ENCODE measurements around the gene SSBP4.
A peak's percentile ranks its signal among the peaks of the same experiment; 100 is the strongest.

Gene SSBP4

DNA sequence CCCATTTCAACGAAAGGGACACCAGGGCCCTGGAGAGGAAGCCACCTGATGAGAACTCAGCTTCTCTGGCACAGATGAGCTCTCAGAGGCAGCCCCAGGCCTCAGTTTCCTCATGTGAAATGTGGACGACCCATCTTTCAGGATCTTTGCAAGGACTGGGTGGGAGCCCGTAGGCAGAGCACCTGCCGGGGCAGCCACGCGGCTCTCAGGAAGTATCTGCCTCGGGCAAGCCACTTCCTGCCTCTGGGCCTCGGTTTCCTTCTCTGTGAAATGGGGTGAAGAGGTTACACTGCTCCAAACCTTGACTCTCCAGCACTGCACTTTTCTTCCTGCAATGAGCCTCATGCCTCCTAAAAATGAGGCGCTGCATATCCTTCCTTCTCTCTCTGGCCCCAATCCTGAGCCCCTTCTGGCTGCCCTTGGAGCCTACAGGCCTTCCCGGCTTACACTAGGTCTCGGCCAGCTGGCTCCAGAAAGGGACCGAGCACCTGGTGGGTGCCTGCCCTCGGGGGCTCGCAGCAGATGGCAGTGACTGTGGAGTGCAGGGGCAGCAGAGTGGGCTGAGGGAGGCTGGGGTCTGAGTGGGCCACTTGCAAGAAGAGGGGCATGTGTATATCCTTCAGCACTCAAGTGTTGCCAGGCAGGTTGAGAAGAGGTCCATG, 3.5 kb downstream of the SSBP4 start:
- DNase-seq: peak; percentile 54

DNA sequence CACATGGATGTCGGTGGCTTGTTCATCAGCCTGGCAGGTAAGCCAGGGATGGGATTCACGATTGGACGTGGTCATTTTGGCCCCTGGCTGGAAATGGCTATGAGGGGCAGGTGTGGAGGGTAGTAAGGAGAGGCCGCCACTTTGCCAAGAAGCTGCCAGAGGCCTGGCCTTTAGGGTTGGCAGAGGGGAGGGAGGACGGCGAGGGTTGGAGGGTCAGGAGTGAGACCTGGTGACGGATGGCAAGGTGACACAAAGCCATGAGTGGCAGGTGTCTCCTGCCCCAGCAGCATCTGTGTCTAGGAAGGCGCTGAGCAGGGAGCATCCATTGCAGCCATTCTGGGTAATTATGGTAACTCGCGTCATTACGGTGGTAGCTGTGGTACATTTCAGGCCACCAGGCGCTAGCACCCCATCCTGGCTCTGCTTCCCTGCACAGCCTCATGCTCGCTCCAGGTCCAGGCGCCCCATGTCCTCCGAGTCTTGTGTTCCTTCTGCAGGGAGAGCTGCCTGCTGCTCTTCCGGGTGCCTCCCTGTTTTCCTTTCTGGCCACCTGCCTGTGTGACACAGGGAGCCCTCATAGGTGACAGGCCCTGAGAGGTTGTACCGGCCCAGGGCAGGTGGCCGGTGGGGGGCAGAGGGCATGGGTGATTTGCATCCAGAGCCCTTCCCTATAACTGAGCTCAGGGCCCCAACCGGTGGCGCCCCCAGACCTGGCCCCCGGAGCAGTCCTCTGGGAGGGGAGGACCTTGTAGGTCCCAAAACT, 4.2 kb downstream of the SSBP4 start:
- no peak for DNase-seq

DNA sequence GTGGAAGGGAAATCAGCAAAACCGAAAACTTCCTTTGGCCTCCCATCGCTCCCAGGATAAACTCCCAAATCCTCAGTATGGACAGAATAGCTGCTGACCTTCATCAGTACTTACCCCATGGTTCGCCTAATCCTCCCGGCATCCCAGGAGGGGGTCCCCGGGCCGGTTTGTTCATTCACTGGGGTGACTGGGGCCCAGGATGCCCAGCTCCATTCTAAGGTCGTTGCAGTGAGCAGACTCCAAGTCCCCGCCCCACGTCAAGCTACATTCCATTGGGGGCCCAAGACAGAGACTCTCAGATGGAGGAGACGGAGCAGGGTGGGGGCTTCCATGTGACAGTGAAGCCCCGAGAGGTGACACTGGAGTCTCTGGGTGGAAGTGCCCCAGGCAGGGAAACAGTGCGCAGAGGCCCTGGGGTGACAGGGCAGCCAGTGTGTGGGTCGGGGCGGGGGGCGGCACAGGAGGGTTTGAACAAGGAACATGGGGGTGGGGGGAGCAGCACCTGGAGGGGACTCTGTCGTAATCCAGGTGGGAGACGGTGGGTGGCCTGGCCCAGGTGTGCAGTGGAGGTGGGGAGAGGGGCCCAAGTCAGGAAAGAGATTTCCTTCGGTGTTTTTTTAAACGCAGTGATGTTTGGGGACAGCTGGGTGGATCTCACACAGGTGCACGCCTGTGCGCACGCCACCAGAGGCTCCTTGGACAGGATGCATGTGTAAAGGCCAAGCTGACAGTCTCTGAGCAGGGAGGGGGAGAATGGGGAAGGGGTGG, 5.1 kb downstream of the SSBP4 start:
- no peak for DNase-seq

DNA sequence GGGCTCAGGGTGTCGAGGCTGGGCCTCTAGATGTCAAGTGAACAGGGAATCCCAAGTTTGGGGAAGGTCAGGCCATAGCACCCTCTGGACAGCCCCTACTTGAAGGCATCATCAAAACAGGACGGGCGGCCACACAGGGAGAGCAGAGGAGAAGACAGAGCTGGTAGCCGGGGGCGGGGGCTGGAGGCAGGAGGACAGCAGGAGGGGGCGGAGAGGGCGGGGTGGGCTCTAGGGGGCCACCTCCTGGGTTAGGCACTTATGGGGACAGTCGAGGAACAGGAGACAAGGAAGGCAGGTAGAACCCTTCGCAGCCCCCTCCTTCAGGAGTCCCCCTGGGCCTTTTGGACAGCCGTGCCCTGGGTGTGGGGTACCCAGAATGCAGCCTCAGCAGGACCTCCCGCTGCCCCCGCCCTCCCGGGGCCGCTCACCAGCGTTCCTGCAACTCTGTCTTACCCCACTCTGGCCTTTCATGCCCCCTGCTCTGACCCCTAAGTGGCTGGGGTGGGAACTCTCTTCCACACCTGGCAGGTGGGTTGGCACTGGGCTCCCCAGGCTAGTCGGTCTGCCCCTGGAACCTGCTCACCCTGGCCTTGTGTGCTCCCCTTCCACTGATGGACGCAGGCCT, 5.8 kb downstream of the SSBP4 start:
- no peak for DNase-seq

DNA sequence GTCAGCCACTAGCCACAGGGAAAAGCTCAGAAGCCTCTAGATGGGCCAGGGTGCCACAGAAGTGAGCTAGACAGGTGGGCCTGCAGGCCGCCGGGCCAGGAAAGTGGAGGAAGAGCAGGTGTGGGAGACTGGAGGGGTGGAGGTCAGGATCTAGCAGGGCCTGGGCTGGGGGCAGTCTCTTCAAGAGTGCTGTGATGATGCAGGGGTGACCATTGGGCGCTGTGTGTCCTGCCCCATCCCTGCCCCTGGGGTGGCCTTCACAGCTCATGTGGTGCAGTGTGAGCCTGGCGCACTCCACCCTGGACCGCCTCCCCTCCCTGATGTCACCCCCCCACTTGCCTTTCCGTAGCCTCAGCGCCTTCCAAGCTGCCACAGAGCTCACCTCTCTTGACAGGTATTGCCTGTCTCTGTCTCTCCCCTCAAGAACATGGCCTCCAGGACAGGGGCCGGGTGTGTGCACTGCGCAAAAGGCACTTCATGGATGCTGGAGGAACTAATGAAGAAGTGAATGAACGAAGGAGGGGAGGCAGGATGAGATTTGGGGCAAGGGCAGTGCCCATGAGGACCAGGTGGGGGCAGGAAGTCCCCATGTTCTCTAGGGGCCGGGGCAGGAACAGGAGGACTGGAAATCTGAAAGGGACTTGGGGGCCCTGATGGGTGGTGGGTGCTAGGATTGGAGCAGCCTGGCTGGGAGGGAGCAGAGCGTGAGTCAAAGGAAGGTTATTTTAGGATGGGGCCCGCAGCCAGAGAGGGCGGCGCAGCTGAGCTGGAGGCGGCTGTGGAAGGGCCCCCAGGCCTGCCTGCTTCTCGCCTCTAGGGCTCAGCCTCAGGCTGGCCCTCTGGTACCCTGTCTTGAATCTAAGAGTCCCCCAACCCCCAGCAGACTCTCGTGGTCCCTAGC, 6.6 kb downstream of the SSBP4 start:
- no peak for DNase-seq

DNA sequence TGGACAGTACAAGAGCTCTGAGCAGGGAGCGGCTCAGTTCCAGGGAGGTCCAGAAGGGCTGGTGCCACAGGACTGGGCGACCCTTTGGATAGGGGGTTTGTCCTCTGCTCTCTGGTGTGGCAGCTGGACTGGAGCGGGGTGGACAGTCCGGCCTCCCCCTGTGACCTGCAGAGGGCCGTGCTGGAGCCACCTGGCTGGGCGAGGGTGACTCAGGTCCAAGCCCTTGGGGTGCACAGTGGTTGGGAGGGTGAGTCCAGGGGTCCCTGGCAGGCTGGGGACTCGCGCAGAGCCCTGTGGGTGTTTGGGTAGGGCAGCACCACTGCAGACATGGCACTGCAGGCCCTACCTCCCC, 7.2 kb downstream of the SSBP4 start:
- no peak for DNase-seq

DNA sequence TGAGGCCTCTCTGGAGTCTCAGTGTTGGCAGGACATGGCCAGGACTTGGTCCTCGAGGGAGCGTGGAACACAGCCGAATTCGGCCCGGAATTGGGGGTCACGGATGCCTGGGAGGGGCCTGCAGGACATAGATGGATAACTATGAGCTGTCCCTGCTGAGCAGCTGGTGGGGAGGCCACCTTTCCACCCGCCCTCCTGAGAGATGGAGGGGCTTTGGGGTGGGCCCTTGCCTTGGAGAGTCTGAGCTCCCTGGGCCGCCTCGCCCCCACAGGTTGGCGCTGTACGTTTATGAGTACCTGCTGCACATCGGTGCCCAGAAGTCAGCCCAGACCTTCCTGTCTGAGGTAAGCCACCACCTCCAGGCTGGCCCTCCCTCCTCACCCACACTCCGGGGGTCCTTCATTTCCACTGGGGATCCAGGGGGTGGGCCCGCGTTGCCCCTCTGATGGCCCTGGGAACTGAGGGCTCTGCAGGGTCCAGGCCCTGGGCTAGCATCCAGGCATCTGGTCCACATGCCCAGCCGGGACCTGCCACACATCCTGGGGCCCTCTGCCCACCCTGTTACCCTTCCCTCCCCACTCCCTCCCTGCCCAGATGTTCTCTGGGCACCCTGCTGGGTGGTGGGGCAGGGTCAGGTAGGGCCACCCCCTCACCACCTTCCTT, 8.0 kb downstream of the SSBP4 start:
- DNase-seq: no peak

DNA sequence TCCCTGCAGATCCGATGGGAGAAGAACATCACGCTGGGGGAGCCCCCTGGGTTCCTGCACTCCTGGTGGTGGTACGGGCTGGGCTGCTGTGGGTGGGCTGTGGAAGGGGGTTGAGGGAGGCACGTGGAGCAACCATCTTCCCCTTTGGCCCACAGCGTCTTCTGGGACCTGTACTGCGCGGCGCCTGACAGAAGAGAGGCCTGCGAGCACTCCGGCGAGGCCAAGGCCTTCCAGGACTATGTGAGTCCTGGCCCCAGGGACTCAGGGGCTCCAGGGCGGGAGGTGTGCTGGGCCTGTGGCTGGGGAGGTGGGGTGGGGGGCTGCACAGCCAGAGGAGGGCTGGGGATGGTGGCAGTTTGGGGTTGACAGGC, 8.5 kb downstream of the SSBP4 start:
- no peak for DNase-seq

DNA sequence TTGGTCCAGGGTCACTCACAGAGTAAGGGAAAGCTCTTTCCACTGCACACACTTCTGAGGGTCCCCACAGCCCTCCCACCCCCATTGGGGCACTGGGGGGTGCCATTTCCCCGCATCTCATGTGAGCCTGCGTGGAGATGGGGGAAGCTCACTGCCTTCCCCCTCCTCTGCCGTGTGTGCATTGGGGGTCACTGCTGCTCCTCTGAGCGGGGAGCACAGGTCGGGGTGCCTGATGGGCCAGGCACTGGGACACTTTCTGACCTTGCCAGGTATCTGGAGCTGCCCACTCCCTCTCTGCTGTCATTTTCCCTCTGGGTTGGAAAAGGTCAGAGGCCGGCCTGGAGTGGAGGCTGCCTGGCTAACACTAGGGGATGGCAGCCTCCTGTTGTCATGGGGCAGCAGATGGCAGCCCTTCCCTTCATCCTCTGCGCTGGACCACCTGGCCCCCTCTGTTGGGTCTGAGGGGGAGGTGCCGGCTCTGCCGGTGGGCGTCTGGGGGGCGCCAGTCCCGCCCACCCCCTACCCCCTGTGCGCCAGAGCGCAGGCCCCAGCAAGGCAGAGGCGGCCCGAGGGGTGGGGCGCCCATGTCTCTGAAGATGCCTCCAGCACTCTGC, 9.1 kb downstream of the SSBP4 start:
- DNase-seq: no peak

DNA sequence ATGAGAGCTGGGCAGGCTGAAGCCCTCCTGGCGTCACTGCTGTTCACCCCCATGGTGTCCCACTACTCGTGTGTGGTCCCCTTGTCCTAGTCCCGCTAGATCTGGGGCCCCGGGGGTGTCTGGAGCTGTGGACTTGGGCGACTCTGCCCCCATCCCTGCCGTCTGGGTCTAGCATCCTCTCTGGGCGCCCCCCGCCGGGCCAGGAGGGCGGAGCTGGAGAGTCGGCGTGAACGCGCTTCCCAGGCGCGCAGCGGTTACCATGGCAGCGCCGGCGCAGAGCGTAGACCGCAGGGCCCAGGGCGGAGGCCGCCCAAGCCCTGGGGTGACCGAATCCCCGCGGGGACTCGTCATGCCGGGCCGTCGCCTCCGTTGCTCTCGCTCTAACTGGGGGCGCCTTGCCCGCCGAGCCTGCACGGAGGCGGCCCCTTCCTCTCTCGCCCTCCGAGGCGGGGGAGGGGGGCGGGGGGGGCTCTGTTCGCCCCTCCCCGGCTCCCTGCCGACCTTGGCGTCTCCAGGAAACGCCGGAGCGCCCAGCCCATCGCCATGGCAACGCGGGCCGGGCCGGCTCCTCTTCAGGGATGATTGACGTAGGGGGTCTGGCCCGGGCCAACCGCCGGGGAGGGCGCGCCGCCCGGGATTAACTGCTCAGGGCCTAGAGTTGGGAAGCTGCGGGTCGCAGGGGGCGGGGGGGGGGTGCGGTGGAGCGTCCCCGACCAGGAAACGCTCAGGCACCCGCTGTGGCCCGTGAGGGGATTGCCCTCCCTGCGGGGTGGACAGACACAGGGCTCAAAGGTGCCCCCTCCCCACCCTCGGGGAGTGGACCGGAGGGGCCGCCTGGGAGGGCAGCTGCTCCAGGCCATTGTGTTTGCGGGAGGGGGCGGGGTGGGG, 9.8 kb downstream of the SSBP4 start:
- DNase-seq: peak; percentile 79

DNA sequence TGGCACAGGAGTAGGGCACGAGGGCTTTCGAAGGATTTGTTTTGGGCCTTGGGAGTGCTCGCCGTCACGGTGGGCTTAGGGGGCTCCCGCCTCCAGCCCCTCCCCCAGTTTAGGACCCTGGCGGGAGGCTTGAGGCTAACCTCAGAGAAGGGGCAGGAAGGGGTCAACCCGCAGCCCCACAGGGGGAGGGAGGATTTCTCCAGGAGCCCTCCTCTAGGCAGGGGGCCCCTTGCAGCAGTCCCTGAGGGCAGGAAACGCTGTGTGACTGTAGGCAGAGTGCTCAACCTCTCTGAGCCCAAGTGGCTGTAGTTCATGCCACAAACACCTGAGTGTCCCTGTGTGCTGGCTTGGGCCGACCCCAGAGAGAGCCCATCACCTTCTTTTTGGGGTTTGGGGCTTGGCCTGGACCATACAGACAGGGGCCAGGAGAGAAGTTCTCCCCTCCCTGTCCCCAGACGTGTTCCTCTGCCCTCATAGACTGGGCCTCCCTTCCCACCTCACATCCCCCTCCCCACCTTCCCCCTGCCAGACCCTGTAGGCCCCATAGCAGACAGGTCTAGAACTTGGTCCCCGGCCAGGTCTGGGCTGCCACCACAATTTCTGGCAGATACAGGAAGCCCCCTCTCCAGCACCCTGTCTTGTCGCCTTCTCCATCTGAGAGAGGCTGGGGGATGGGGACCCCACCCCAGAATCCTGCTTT, 10.7 kb downstream of the SSBP4 start:
- DNase-seq: no peak

DNA sequence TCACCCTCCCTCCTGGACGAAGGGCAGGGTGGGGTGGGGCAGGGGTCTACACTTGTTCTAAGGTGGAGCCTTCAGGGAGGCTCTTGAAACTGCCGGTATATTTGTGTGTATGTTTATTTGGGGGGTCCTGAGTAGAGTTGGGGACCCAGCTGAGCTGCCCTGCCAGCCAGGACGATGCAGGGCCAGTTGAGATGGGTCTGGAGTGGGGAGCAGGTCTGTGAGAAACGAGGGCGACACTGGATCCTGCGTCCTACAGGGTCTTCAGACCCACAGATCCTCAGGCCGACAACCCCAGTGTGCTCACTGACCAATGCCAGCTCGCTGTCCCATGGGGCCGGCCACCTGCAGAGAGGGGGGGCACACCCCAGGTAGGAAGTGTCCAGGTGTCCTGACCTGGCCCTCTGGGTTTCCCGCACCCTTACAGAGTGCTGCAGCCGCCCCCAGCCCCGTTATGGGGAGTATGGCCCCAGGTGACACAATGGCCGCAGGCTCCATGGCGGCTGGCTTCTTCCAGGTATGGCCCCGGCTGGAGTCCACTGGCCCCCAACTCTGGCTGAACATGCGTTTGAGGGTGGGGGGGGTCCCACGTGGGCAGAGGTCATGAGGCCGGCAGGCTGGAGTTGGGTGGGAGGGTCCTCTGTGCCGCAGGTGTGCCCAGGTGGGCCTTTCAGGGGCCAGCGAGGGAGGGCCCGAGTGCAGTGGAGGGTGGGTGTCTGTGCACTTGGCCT, 11.4 kb downstream of the SSBP4 start:
- no peak for DNase-seq

DNA sequence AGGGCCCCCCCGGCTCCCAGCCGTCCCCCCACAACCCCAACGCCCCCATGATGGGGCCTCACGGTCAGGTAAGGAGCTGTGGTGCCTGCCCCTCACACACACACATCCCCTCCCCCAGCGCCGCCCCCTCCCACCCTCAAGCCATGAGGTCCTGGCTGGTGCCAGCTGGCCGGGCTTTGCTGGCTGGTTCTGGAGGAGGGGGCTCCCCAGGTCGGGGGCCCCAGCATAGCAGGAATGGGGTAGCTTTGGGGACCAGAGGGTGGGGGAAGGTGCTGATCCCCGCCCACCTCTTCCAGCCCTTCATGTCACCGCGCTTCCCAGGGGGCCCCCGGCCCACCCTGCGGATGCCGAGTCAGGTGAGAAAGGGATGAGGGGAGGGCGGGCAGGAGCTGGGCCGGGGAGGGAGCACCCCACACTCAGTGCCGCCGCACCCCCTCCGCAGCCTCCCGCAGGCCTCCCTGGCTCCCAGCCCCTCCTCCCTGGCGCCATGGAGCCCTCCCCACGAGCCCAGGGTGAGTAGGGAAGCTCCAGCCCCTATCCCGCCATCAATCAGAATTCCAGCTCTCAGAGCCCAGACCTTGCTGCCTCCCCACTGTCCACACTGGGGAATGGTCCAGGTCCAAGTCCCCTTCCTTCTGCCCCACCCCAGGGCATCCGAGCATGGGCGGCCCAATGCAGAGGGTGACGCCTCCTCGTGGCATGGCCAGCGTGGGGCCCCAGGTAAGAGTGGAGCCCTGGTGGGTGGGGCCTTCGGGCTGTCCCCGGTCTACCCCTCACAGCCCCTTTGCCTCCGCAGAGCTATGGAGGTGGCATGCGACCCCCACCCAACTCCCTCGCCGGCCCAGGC, 12.4 kb downstream of the SSBP4 start:
- DNase-seq: no peak

DNA sequence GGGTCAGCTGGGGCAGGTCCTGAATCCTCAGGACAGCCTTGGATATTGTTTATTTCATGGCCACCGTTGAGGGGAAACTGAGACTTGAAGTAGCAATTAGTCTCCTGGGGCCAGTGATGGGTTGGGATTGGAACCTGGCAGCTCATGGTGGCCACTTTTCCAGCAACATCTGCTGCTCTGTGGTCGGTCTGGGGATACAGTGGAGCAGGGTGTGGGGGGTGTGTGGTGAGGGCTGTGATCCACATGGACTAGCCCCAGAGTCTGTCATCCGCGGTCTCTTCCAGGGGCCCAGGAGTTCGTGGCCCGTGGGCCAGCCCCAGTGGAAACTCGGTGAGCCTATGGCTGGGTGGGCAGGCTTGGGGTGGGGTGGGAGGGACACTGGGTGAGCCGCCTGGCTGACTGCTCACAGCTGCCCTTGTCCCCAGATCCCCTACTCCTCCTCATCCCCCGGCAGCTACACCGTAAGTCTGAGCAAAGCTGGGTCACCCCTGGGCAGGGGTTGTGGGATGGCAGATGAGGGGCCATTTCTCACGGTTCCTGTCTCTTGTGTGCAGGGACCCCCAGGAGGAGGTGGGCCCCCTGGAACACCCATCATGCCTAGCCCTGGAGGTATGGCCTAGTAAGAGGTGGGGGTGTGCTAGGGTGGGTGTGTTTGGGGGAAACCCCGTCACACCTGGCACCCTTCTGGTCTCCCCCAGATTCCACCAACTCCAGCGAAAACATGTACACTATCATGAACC, 13.2 kb downstream of the SSBP4 start:
- DNase-seq: no peak

DNA sequence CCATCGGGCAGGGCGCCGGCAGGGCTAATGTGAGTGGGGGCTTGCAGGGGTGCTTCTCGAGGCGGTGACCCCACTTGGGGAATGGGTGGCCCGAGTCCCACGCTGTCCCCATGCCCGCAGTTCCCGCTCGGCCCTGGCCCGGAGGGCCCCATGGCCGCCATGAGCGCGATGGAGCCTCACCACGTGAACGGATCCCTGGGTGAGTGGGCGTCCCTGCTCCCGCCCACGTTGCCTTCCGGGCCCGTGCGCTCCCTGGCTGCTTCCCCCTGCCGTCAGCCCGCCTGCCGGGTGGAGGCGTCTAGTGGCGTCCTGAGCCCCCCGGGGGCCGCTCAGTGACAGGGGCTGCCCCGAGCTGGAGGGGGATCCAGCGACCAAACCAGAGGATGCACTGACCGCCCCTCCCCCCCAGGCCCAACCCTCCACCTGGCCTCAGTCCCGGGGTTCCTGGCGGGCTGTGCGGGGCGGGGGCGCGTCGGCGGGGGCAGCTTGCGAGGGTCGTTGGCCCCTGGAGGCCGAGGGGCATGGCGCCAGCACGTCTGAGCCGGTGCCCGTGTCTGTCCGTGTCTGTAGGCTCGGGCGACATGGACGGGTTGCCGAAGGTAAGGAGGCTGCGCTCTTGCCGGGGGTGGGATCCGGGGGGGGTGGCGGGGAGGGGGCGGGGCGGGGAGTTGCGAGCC, 14.0 kb downstream of the SSBP4 start:
- no peak for DNase-seq

DNA sequence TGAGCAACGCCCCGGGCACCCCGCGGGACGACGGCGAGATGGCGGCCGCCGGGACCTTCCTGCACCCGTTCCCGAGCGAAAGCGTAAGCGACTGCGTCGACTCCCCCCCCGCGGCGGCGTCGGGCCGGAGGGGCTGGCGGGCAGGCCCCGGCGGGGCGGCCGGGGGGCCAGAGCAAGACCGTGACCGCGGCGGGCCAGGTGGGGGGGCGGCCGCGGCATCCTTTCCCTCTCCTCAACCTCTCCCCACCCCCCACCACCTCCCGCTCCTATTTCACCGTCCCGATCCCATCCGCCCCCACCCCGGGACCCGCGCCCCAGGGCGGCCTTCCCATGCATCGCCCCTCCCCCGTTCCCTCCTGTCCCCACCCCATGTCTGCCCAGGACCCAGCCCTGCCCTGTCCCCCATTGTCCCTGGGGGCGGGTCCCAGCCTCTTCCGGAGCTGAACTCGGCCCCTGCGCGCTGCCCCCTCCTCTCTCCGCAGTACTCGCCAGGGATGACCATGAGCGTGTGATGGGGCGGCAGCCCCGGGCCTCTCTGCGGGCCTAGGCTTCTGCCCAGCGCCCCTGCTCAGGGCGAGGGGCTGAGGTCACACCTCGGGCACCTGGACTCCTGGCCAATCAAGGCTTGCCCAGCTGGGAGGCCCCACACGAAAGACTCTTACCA, 14.7 kb downstream of the SSBP4 start:
- DNase-seq: no peak
